Measurements from ENCODE around the gene FNIP1. TPM values are rescaled to one million over a fixed set of nuclear protein-coding genes. Genes with fewer than 3 reads are reported as not detected.

FNIP1 gene
- total RNA-seq, 4 donors from 2014 or later, result 36.0 to 42.7 (median 38.5) TPM

GRCh38 chr5:131654776-131655175 is 142.0 kb downstream of the FNIP1 start:
- TF ChIP-seq POLR2A (IDR thresholded peaks at IDR 0.05) (no peak), EP300 (IDR thresholded peaks at IDR 0.05) (no peak), CTCF (IDR thresholded peaks at IDR 0.05) (no peak)
- 91 to 93% methylated on average over 2 of the region's 2 CpGs for WGBS, 2 donors
- Histone ChIP-seq H3K9me3 (peaks cover 0 to 4% (median 0%) of the 10 kb centered on the region in 4 donors), H3K27me3 (no peaks in the 10 kb centered on the region), H3K4me3 (no peak overlapping the region), H3K36me3 (peaks cover 2 to 81% (median 15%) of the 10 kb centered on the region in 3 donors), H3K4me1 (no peaks in the 10 kb centered on the region), H3K27ac (no peak overlapping the region)
- no peak for DNase-seq (ENCODE audit: low spot score in 2 of 2)

DNA sequence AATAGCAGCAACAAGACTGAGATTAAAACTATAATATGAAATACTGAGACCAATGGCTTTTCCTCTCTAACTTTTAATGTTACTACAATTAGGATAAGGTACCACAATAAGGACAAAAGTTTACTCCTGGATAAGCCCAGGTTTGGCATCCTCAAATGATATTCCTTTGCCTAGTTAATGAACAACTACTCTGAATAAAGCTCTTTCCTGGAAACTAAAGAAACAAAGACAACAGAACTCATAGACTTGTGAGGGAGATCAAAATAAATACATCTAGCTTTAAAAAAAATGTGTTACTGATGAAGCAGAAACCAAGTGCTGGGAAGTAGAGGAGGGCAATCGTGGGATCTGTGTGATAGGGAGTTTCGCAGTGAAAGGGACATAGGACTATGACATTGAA is 142.5 kb downstream of the FNIP1 start:
- DNase-seq (ENCODE audit: low spot score in 2 of 2), result no peak
- H3K27ac ChIP-seq, result no peak overlapping the region
- no peaks in the 10 kb centered on the region for H3K9me3 ChIP-seq
- peaks cover 2 to 81% (median 10%) of the 10 kb centered on the region in 3 donors for H3K36me3 ChIP-seq
- TF ChIP-seq EP300 (IDR thresholded peaks at IDR 0.05) (no peak), CTCF (IDR thresholded peaks at IDR 0.05) (no peak), POLR2A (IDR thresholded peaks at IDR 0.05) (no peak)
- H3K4me3 ChIP-seq, result no peak overlapping the region
- no peaks in the 10 kb centered on the region for H3K27me3 ChIP-seq
- 96 to 98% methylated on average over 2 of the region's 2 CpGs for WGBS, 2 donors
- H3K4me1 ChIP-seq, result no peaks in the 10 kb centered on the region

DNA sequence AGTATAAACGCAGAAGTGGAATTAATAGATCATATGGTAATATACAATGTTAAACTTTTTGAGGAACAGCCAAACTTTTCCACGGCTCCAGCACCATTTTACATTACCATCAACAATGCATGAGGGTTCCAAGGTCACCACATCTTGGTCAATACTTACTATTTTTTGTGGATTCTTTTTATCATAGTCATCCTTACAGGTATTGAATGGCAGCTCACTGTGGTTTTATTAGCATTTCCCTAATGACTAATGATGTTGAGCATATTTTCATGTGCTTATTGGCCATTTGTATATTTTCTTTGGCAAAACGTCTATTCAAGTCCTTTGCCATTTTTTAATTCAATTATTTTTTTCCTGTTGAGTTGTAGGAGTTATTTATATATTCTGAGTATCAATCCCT is 147.7 kb downstream of the FNIP1 start:
- no peak for DNase-seq (ENCODE audit: low spot score in 2 of 2)
- no peak overlapping the region for H3K27ac ChIP-seq
- no peak overlapping the region for H3K4me3 ChIP-seq
- 86 to 87% methylated on average over 3 of the region's 3 CpGs for WGBS, 2 donors
- no peak for TF ChIP-seq EP300 (IDR thresholded peaks at IDR 0.05)
- TF ChIP-seq CTCF (IDR thresholded peaks at IDR 0.05), result no peak
- no peak for TF ChIP-seq POLR2A (IDR thresholded peaks at IDR 0.05)
- peaks cover 2 to 82% (median 10%) of the 10 kb centered on the region in 3 donors for H3K36me3 ChIP-seq
- H3K9me3 ChIP-seq, result no peaks in the 10 kb centered on the region
- no peaks in the 10 kb centered on the region for H3K27me3 ChIP-seq
- no peaks in the 10 kb centered on the region for H3K4me1 ChIP-seq

DNA sequence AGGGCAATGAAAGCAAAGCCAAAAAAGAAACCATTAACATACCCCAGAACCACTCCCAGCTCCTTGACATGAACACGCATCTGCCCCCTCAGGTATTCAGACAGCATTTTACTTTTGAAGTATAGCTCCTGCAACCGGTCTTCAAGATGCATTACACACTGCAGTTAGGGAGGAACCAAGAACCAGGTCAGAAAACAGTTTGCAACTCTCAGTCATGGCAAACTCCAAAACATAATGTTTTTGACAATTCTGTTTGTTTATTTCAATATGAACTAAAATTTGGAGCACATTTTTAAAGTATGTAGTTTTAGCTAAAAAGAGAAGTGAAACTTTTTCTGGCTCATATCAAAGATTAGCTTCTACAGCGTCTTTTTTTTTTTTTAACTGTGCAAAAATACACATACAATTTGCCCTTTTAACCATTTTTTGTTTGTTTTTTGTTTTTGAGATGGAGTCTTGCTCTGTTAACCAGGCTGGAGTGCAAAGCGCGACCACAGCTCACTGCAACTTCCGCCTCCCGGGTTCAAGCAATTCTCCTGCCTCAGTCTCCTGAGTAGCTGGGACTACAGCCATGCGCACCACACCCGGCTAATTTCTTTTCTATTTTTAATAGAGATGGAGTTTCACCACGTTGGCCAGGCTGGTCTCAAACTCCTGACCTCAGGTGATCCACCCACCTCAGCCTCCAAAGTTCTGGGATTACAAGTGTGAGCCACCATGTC is 149.6 kb downstream of the FNIP1 start:
- no peaks in the 10 kb centered on the region for H3K9me3 ChIP-seq
- no peaks in the 10 kb centered on the region for H3K4me1 ChIP-seq
- no peak overlapping the region for H3K4me3 ChIP-seq
- no peak overlapping the region for H3K27ac ChIP-seq
- TF ChIP-seq POLR2A (IDR thresholded peaks at IDR 0.05) (no peak), EP300 (IDR thresholded peaks at IDR 0.05) (no peak), CTCF (IDR thresholded peaks at IDR 0.05) (no peak)
- H3K27me3 ChIP-seq, result no peaks in the 10 kb centered on the region
- peaks cover 2 to 69% (median 4%) of the 10 kb centered on the region in 3 donors for H3K36me3 ChIP-seq
- no peak for DNase-seq (ENCODE audit: low spot score in 2 of 2)
- WGBS, 2 donors, result 83 to 87% methylated on average over 10 of the region's 10 CpGs

GRCh38 chr5:131644822-131645221 is 152.0 kb downstream of the FNIP1 start:
- no peaks in the 10 kb centered on the region for H3K27me3 ChIP-seq
- no peaks in the 10 kb centered on the region for H3K9me3 ChIP-seq
- TF ChIP-seq POLR2A (IDR thresholded peaks at IDR 0.05) (no peak), EP300 (IDR thresholded peaks at IDR 0.05) (no peak), CTCF (IDR thresholded peaks at IDR 0.05) (no peak)
- no peak overlapping the region for H3K27ac ChIP-seq
- H3K36me3 ChIP-seq, result peaks cover 0 to 47% (median 0%) of the 10 kb centered on the region in 3 donors
- H3K4me3 ChIP-seq, result no peak overlapping the region
- no peaks in the 10 kb centered on the region for H3K4me1 ChIP-seq
- no peak for DNase-seq (ENCODE audit: low spot score in 2 of 2)
- 90 to 94% methylated on average over 7 of the region's 7 CpGs for WGBS, 2 donors

Data from tibial nerve (tissue), 4 donors.